ENCODE data around the gene CACNA2D3.
A peak's percentile ranks its signal among the peaks of the same experiment; 100 is the strongest.

Gene CACNA2D3

GRCh38 chr3:54905261-54905888, 783.0 kb downstream of the CACNA2D3 start:
- DNase-seq, result no peak

DNA sequence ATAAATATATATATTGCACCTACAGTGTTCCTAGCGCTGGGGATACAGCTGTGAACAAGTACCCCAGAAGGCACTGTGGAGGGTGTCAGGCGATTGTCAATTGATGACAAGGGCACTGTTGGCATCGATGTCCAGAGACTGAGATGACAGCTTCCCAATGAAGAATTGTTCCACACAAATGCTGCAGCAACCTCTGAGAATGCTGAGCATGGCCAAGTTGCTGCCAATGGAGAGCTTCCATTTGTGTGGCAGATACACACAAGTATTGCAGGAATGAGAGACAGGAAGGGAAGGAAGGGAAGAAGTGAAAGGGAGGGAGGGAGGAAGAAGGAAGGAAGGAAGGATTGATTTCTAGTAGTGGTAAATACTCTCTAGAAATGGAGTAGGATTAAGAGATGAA, 783.6 kb downstream of the CACNA2D3 start:
- no peak for DNase-seq

DNA sequence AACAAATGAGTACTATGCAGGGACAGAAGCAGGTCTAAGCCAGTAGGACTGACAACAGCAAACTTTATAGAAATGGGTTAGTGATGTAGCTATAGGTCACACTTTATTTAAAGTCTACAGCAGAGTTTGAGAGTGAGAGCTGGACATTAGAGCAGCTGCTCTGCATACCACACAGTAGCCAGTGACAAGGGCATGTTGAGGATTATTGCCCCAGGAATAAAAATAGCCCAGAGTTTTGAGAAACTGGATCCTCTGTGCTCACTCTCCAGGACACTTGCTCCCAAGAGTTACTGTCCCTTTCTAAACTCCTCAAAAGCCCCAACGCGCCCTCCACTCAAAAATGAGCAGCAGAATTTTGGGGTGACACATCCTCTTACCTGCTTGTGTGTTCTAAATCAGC, 784.4 kb downstream of the CACNA2D3 start:
- DNase-seq, result no peak

DNA sequence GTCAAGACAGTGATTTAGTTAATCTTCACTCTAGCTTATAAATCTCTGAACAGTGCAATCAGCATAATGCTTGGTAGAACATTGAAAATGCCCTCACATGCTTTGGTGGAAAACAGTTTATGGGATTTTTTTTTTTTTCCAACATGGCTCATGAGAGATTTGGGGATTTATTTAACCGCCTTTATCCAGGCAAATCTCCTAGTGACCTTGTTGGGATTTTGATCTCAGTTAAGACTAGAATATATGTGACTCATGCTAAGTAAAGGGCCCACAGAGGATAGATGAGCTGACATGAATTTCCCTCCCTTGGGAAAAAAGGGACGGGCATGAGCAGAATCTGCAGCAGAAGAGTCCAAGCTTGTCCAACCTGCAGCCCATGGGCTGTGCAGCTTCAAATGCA, 786.8 kb downstream of the CACNA2D3 start:
- DNase-seq, result no peak

- no peak for DNase-seq
Observed at GRCh38 chr3:54914180-54914579, 791.8 kb downstream of the CACNA2D3 start.

- no peak for DNase-seq
Observed at GRCh38 chr3:54915181-54915580, 792.8 kb downstream of the CACNA2D3 start.

DNA sequence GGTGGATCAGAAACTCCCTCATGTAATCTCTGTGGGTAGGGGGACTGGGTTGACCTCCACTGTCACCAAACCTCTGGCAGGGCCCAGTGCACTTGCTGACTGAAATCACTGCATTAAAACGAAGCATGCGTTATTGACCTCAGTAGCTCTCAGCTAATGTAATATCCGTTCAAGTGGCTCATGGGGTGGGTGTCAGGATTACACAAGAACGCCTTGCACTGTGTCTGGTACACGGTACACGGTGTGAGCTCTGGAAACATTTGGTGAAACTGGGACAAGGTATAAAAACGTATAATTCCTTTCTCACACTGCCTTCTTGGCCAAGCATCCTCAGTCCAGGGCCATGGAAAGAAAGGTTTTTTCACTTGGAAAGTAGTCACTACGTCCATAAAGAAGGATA, 793.6 kb downstream of the CACNA2D3 start:
- no peak for DNase-seq

DNA sequence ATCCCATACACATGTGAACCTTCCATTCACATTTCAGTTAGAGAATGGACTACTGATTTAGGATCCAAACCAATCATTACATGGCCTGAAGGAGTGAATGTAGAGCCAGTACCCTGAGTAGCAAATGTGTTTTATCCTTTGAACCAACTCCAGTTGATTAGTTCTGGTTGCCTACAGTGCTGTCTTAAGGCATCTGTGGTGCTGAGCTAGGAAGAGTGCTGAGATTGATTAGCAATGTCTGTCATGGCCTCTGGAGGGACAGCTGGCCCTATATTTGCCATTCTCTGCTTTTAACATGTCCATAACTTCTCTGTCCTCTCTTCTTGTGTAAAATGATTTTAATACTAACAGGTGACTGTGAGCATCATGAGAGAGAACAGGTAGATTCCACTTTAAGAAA, 794.4 kb downstream of the CACNA2D3 start:
- DNase-seq, result no peak

GRCh38 chr3:54917174-54917573, 794.8 kb downstream of the CACNA2D3 start:
- no peak for DNase-seq

DNA sequence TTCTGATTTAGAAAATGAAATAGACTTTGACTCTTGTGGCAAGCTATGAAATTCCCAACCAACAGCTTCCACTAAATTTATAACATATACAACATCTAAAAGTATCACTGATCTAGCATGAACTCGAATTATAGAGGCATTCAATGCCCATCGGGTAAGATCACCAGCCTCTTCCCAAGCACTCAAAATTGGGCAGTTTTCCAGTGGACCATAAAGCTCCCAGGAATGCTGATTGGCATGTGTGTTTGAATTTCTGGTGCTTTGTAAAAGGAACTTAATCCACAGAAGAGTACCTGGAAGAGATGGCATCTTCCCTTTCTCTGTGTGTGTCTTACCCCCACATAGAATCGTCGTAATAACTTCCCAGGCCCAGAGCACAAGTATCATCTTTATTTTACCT, 795.5 kb downstream of the CACNA2D3 start:
- no peak for DNase-seq

- no peak for DNase-seq
Observed at GRCh38 chr3:54918516-54918915, 796.2 kb downstream of the CACNA2D3 start.

DNA sequence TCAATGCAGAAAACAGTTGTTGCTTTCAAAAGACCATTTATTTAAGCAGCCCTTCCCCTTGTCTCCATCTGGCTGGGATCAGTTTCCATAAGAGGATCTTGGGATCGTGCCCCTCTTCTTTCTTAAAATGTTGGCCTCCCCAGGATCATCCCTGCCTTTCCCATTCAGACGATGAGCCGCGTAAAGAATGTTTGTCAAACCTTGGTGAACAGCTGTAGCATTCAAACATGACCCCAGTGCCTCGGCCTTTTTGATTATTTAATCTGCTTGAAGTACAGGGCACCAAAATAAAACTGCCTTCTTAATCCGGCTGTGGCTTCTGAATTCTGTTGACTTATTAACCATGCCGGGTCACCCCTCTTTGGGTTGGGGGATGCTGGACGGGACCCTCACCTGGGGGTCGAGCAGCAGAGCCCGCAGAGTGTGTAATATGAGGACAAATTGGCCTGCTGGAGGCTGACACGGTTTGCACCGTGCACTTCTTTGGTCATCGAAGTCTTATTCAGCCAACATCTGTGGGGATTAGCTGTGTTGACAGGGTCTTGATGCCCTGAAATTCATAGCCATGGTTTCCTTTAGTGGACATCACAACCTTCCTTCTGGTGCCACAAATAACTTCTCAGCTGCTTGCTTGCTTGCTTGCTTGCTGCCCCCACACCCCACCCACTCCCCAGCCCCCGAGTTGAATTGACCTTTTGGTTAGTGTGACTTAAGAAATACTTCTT, 805.9 kb downstream of the CACNA2D3 start, which contains the start of gene LRTM1:
Gene LRTM1, minus strand, starts transcription at position 14 of the 725 bp plus-strand sequence. CDS start 148 bp downstream, outside the sequence.
- no peak for DNase-seq

- peak; percentile 10 for DNase-seq
Observed at GRCh38 chr3:54931182-54931581, 808.8 kb downstream of the CACNA2D3 start.

DNA sequence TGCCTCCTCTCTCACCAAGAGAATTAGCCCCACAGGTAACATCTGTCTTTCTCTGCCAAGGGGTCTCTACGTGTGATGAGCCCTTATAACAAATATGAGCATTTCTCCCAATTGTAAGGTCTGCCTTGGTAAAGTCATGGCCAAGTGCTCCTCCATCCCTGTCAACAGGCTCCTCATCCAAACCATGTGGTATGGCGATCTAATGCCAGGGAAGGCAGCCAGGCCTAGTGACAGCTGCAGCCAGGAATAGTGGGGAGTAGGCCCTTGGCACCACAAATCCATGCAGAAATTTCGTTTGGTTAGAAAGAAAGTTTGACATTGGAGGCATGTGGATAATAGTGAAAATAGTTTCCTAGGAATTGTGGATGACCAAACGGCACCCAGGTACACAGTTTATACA, 810.3 kb downstream of the CACNA2D3 start:
- no peak for DNase-seq

DNA sequence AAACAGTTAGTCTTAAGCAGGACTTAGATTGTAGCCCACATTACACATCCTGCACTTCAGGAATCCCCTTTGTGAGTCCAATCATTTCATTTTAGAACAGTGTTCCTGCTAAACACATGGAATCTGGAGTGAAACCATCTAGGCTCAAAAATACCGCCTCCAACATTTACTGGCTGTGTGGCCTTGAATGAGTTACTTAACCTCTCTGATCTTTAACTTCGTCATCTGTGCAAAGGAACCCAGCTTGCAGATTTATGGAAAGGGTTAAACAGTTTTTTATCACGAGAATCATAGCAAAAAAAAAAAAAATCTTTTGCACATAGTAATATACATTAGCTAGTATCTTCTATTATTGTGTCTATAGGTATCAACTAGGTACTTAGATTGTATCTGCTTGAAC, 813.5 kb downstream of the CACNA2D3 start:
- no peak for DNase-seq

DNA sequence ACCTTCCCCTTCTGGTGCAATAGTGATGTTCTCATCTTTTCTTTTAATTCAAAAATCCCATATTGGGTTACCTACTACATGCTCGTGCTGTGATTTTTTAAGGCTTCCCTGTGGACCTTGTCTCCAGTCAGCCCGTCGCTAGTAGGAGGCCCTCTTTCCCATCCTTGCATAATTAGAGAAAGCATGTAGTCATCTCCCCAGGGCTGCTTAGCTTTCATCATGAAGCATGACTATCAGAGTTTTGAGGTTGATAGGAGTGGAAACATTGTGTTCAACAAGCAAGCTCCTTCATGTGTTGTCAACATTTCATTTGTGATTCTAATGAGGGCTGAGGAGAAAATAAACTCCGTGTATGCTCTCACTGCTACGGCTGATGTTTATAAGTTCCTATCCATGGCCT, 814.2 kb downstream of the CACNA2D3 start:
- no peak for DNase-seq

DNA sequence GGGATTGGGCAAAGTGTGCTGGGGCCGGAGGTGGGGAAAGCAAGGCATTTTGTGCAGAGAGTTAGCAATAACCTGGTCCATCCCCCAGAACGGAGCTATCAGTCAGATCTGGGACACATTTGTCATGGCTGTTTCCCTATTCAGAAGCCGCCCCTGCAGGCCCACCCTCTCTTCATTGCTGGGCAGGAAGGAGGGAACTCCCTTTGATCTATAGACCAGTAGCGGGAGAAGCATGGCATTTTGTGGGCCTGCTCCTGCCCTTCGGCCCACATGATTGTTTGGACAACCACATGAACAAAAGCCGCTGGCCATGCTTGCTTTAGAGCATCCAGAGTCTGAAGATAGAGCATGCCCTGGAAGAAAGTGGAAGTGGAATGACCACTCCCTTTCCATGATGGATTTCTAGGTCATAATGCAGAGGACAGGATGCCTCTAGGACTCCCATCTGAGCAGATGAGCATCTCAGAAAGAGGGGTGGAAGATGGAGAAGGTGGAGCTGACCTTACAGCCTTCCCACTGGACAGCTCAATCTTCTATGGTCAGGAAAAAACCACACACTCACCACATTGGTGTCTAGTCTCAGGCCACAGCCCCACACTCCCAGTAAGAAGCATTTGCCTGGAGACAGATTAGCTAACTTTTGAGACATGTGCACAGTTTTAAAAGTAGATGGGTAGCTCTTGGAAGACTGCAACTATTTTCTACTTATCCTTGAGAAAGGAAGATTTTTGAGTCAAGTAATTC, 817.4 kb downstream of the CACNA2D3 start:
- DNase-seq, result peak; percentile 9

- no peak for DNase-seq
Observed at GRCh38 chr3:54940971-54941370, 818.6 kb downstream of the CACNA2D3 start.

DNA sequence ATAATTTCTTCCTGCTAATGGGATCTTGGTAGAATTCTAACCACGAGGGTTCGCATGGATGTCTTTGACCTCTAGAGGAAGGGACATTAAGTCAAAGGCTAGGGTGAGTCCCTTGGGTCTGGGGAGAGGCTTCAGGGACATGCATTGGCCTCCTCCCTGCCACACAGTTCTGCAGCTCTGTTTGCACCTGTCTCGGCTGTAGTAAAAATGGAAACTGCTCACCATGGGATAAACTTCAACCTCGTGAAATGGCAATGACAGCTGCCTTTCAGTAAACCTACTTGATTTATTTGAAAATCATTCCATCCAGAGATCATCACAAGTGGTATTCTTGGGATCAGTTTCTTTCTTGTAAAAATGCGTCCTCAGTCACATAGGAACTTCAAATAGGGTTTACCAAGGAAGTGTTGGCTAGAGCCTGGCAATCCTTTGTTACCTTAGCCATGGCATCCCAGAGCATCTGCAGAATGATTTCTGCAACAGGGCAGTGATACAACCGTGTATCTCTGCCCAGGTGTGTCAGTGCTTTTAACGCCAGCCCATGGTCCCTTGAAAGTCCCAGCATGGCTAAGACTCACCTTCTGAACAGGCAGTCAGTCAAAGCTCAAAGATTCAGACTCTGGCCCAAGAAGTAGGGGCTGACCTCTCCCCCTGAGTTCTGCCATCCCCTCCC, 819.5 kb downstream of the CACNA2D3 start:
- DNase-seq, result no peak

DNA sequence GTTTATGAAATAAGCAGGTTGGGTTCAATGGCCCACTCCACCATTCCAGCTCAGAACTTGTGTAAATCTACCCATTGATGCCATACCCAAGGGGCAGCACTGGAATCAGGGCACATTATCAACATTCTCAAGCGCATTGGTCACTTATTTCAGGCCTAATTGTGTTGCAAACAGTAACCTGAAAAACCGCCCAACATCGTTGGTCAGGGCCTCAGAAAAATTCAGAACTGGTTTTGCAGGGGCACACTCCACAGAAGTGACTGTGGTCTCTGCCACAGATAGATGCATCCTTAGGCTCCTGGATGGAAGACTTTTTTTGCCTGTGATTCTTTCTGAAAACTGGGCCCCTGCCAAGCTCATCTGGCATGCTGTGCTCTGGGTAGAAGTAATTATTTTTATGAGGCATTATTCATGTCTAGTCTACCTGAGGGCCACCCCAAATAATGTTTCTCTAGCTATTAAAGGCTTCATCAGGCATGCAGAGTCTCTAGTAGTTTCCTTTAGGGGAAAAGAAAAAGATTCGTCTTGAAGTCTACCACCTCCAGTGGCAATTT, 827.2 kb downstream of the CACNA2D3 start:
- no peak for DNase-seq

GRCh38 chr3:54950391-54951003, 828.1 kb downstream of the CACNA2D3 start:
- no peak for DNase-seq

- peak; percentile 62 for DNase-seq
Observed at GRCh38 chr3:54951405-54951804, 829.1 kb downstream of the CACNA2D3 start.

- no peak for DNase-seq
Observed at GRCh38 chr3:54954022-54954421, 831.7 kb downstream of the CACNA2D3 start.
